K562 (cell line): ENCODE results near the gene NAA15. TPM values are rescaled to one million over a fixed set of nuclear protein-coding genes. Genes with fewer than 3 reads are reported as not detected.

Experiments
- ATAC-seq: fragments of 200-7000 bp; cut with Tn5 transposase; 3 replicates; pipeline ENCODE4 v1.9.1; 2020; ENCODE audit warnings: moderate library complexity
- BruUV-seq: library from RNA; stranded (reverse); fragments of 400-500 nt; replicated peaks from 2 replicates; lab custom pipeline; 2021; lab: Mats Ljungman, UMichigan
- CTCF ChIA-PET: fragments of 300-600 bp; formaldehyde crosslinking; extraction: SDS; loops from one replicate; lab custom pipeline; 2021; ENCODE audit warnings: low intra/inter-chr PET ratio; lab: Yijun Ruan, JAX
- POLR2A ChIA-PET: fragments of 300-600, 350-650 bp; sonication (Branson Sonifier 250); formaldehyde crosslinking; extraction: SDS; loops from one replicate; lab custom pipeline; 2021; ENCODE audit warnings: antibody characterized with exemption, inconsistent platforms; lab: Yijun Ruan, JAX
- DNase-seq, 4 experiments: peaks; one replicate each; pipeline versions ENCODE4 v3.0.0 to v3.0.0-alpha.2; 2011 to 2018; ENCODE audit warnings: low spot score in 3 of 4, mixed read lengths in 3 of 4; ENCODE audit errors: extremely low read depth in 1 of 4
- FAIRE-seq: peaks from 2 replicates; lab custom pipeline; 2011; peaks lifted over from hg19 to GRCh38; lab: Jason Lieb, UNC
- H2AFZ ChIP-seq: 2 replicates; pipeline ENCODE4 v1.6.0; 2011; ENCODE audit warnings: low read depth, low read length, control low read depth, inconsistent platforms
- H3K27ac ChIP-seq: fragments of 200-600 bp; 3 replicates; pipeline ENCODE4 v1.8.0; 2011; ENCODE audit warnings: low read depth, mild to moderate bottlenecking, control low read depth, inconsistent platforms, low read length, moderate library complexity, mixed read lengths; ENCODE audit errors: extremely low read depth
- H3K27me3 ChIP-seq, 2 experiments: fragments of 300-600 bp in 1 of 2; 2 replicates in 1 of 2; 3 replicates in 1 of 2; pipeline versions ENCODE4 v1.6.0 to v1.8.0; 2011; ENCODE audit warnings: inconsistent platforms in 2 of 2, low read length in 2 of 2, mild to moderate bottlenecking in 1 of 2, mixed read lengths in 1 of 2, moderate library complexity in 1 of 2; ENCODE audit not compliant: control insufficient read depth in 2 of 2, insufficient read depth in 2 of 2
- H3K36me3 ChIP-seq: fragments of 300-600 bp; 3 replicates; pipeline ENCODE4 v1.8.0; 2011; ENCODE audit warnings: mild to moderate bottlenecking, low read length, inconsistent platforms; ENCODE audit not compliant: control insufficient read depth, insufficient read depth
- H3K4me1 ChIP-seq, 2 experiments: fragments of 200-600 bp in 1 of 2; replicated peaks in 1 of 2; 2 replicates in 1 of 2; 3 replicates in 1 of 2; pipeline versions ENCODE4 v1.5.1 to v1.8.0; 2011; ENCODE audit warnings: inconsistent platforms in 2 of 2, low read length in 2 of 2, mild to moderate bottlenecking in 1 of 2, mixed read lengths in 1 of 2, moderate library complexity in 1 of 2; ENCODE audit not compliant: control insufficient read depth in 2 of 2, insufficient read depth in 2 of 2
- H3K4me2 ChIP-seq: 2 replicates; pipeline ENCODE4 v1.6.1; 2011; ENCODE audit warnings: low read length, control low read depth, inconsistent platforms, mixed read lengths; ENCODE audit not compliant: insufficient read depth
- H3K4me3 ChIP-seq: fragments of 200-600 bp; sonication (generic), shearing (Covaris generic); 2 replicates; pipeline ENCODE4 v1.5.1; 2016; ENCODE audit warnings: control low read depth, inconsistent platforms
- H3K79me2 ChIP-seq: fragments of 200-600 bp; 3 replicates; pipeline ENCODE4 v1.8.0; 2011; ENCODE audit warnings: low read length, inconsistent platforms; ENCODE audit not compliant: control insufficient read depth, insufficient read depth
- H3K9ac ChIP-seq, 2 experiments: 2 replicates each; pipeline versions ENCODE4 v1.6.0 to v1.6.1; 2011; ENCODE audit warnings: low read depth in 2 of 2, low read length in 2 of 2, control low read depth in 1 of 2, inconsistent platforms in 1 of 2, mild to moderate bottlenecking in 1 of 2, mixed read lengths in 1 of 2; ENCODE audit not compliant: insufficient read depth in 1 of 2
- H3K9me1 ChIP-seq: one replicate; pipeline ENCODE4 v1.6.0; 2011; ENCODE audit warnings: inconsistent platforms, mild to moderate bottlenecking, low read length, moderate library complexity; ENCODE audit not compliant: control insufficient read depth, insufficient read depth
- H3K9me3 ChIP-seq: replicated peaks from 2 replicates; pipeline ENCODE4 v1.5.1; 2011; ENCODE audit warnings: low read depth, low read length, inconsistent platforms; ENCODE audit not compliant: control insufficient read depth, insufficient read depth
- H4K20me1 ChIP-seq: replicated peaks from 2 replicates; pipeline ENCODE4 v1.6.1; 2011; ENCODE audit warnings: low read length, inconsistent platforms, mixed read lengths; ENCODE audit not compliant: control insufficient read depth, insufficient read depth
- CBX3 ChIP-seq, 2 experiments: IDR thresholded peaks; 1 replicate in 1 of 2; 2 replicates in 1 of 2; pipeline ENCODE4 v1.6.1; 2012; ENCODE audit warnings: inconsistent platforms in 2 of 2, low read length in 2 of 2, borderline replicate concordance in 1 of 2, control low read depth in 1 of 2
- DACH1 ChIP-seq: fragments of 450-650 bp; IDR thresholded peaks from 2 replicates; pipeline ENCODE4 v1.6.1; 2018; ENCODE audit not compliant: partially characterized antibody
- DDX20 ChIP-seq: fragments of 450-650 bp; IDR thresholded peaks from 2 replicates; pipeline ENCODE4 v1.6.1; 2016; ENCODE audit warnings: missing genetic modification characterization, low read depth, mild to moderate bottlenecking, missing compliant biosample characterization, moderate library complexity
- GATA2 ChIP-seq: sonication (generic); formaldehyde crosslinking; IDR thresholded peaks from 2 replicates; pipeline ENCODE4 v1.4.0; 2020; ENCODE audit warnings: mild to moderate bottlenecking, missing genetic modification reagents
- GTF2E2 ChIP-seq: fragments of 200-800 bp; sonication (Bioruptor generic); IDR thresholded peaks from 2 replicates; pipeline ENCODE4 v1.6.1; 2016; ENCODE audit warnings: missing genetic modification characterization, missing compliant biosample characterization
- HMGN3 ChIP-seq: IDR thresholded peaks from 2 replicates; pipeline ENCODE4 v1.6.1; 2011; ENCODE audit warnings: borderline replicate concordance, low read depth, mild to moderate bottlenecking, mixed read lengths, low read length; ENCODE audit not compliant: insufficient read length; ENCODE audit errors: extremely low read depth
- MEIS2 ChIP-seq: fragments of 450-650 bp; IDR thresholded peaks from 2 replicates; pipeline ENCODE4 v1.6.1; 2014; ENCODE audit warnings: mild to moderate bottlenecking; ENCODE audit not compliant: partially characterized antibody
- PCBP1 ChIP-seq: fragments of 200-400 bp; formaldehyde crosslinking; IDR thresholded peaks from 2 replicates; pipeline ENCODE4 v1.6.1; 2018; ENCODE audit warnings: mild to moderate bottlenecking, low read depth, low read length; ENCODE audit not compliant: poor library complexity, severe bottlenecking
- PHB ChIP-seq: fragments of 250-450 bp; sonication (Bioruptor Pico); IDR thresholded peaks from 2 replicates; pipeline ENCODE4 v1.5.0; 2021
- POLR2G ChIP-seq: fragments of 200-400 bp; formaldehyde crosslinking; IDR thresholded peaks from 2 replicates; pipeline ENCODE4 v1.6.1; 2017; ENCODE audit warnings: low read depth, mild to moderate bottlenecking, antibody characterized with exemption, low read length, moderate library complexity
- POLR3A ChIP-seq: IDR thresholded peaks from 2 replicates; pipeline ENCODE4 v1.6.1; 2011; ENCODE audit warnings: borderline replicate concordance, mild to moderate bottlenecking, moderate library complexity; ENCODE audit not compliant: insufficient read length, insufficient read depth; ENCODE audit errors: extremely low read depth
- PTBP1 ChIP-seq: fragments of 200-400 bp; formaldehyde crosslinking; IDR thresholded peaks from 2 replicates; pipeline ENCODE4 v1.6.1; 2017; ENCODE audit warnings: low read depth, low read length
- SIN3A ChIP-seq, 2 experiments: fragments of 150-350 bp in 1 of 2; IDR thresholded peaks; 2 replicates each; pipeline ENCODE4 v1.6.1; 2011 to 2016; ENCODE audit warnings: borderline replicate concordance in 2 of 2, low read depth in 2 of 2, low read length in 2 of 2, mild to moderate bottlenecking in 2 of 2, moderate library complexity in 2 of 2; ENCODE audit not compliant: control insufficient read depth in 1 of 2
- ZKSCAN3 ChIP-seq: fragments of 250-450 bp; sonication (Bioruptor Pico); IDR thresholded peaks from 2 replicates; pipeline ENCODE4 v1.4.0; 2020
- ZNF184 ChIP-seq: sonication (generic); formaldehyde crosslinking; IDR thresholded peaks from 2 replicates; pipeline ENCODE4 v1.5.0; 2020; ENCODE audit warnings: missing genetic modification reagents
- WGBS: fragments of 100-300 bp; shearing (Covaris generic); methylation state at CpG from one replicate; pipeline ENCODE4 v1.1.6; 2016; ENCODE audit warnings: low coverage, mixed read lengths; ENCODE audit not compliant: insufficient coverage; ENCODE audit errors: missing lambda C conversion rate; 5-methylcytosine and 5-hydroxymethylcytosine counted together
- in situ Hi-C: fragments of 300-500 bp; cut with MboI; formaldehyde crosslinking; loops from 4 replicates; pipeline ENCODE4 v1.15.0; 2018; ENCODE audit warnings: inconsistent platforms, mixed read lengths
- intact Hi-C: fragments of 100-400 bp; cut with micrococcal nuclease; formaldehyde crosslinking; loops from 2 replicates; pipeline ENCODE4 v1.14.2; 2022
- polyA plus RNA-seq, 8 experiments: library from polyadenylated mRNA; depleted of rRNA in 4 of 8; stranded (reverse) in 5 of 8; unstranded in 3 of 8; fragments of >200 nt; fragmentation: Nextera tagmentation in 2 of 8; fragmentation: Illumina TruSeq in 1 of 8; extraction: Ambion mirVana in 2 of 8; extraction: Trizol in 1 of 8; gene quantifications; 2 replicates each; pipeline versions ENCODE4 v1.2.1 to v1.2.3, GENCODE V29; 2011 to 2014; ENCODE audit warnings: inconsistent platforms in 1 of 8, missing spikeins in 1 of 8
- total RNA-seq, 7 experiments: library from RNA; depleted of rRNA in 6 of 7; stranded (reverse); fragments of >200 nt in 6 of 7; fragmentation: Illumina TruSeq in 2 of 7; extraction: Trizol in 2 of 7; gene quantifications; 2 replicates each; pipeline versions ENCODE4 v1.2.1 to v1.2.3, GENCODE V29; 2011 to 2021; ENCODE audit warnings: low replicate concordance in 1 of 7
- TF ChIP-seq, protein P1 (sequence below): sonication (generic); formaldehyde crosslinking; IDR thresholded peaks from 2 replicates; pipeline ENCODE4 v1.8.0; 2022; ENCODE audit warnings: mild to moderate bottlenecking, low read depth, missing genetic modification reagents

Gene NAA15
- total and polyA plus RNA-seq, 9 of the 15 experiments (the other 6 are each of a cell fraction or from before 2014, with no cell fraction given), result 37.8 to 117 (median 63.2) TPM

GRCh38 chr4:139275281-139275735 lies 26.0 kb upstream of the NAA15 start:
- Histone ChIP-seq H3K9ac (no peak overlapping the region), H3K27me3 (no peaks in the 10 kb centered on the region), H3K4me3 (no peak overlapping the region), H3K9me1 (no peaks in the 10 kb centered on the region), H4K20me1 (no peaks in the 10 kb centered on the region), H3K36me3 (no peaks in the 10 kb centered on the region), H3K79me2 (no peaks in the 10 kb centered on the region), H3K27ac (no peak overlapping the region), H3K4me1 (no peaks in the 10 kb centered on the region; a peak in 1 of 5 replicates), H2AFZ (no peak overlapping the region), H3K4me2 (no peak overlapping the region), H3K9me3 (no peaks in the 10 kb centered on the region)
- intact Hi-C loops, result no loop called here
- ATAC-seq (no peak), FAIRE-seq (no peak), DNase-seq (no peak)
- BruUV-seq, result no TSS peak
- peak; percentile 4 for TF ChIP-seq MEIS2
- TF ChIP-seq, protein P1, sequence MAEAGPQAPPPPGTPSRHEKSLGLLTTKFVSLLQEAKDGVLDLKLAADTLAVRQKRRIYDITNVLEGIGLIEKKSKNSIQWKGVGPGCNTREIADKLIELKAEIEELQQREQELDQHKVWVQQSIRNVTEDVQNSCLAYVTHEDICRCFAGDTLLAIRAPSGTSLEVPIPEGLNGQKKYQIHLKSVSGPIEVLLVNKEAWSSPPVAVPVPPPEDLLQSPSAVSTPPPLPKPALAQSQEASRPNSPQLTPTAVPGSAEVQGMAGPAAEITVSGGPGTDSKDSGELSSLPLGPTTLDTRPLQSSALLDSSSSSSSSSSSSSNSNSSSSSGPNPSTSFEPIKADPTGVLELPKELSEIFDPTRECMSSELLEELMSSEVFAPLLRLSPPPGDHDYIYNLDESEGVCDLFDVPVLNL (CRISPR knock-in tag), result no peak
- ChIA-PET POLR2A (interaction anchor here (0.7 to 1.3 kb wide), 3 partner anchors 11 to 12 kb away, joined by 3 to 5 read pairs (median 5); no protein-coding TSS in a partner anchor), CTCF (no interaction called here)
- WGBS, result 55% methylated on average over 4 of the region's 4 CpGs
- in situ Hi-C loops, result no loop called here

- no peak overlapping the region for H3K4me3 ChIP-seq
- H3K9me1 ChIP-seq, result no peaks in the 10 kb centered on the region
- 90% methylated on average over 15 of the region's 16 CpGs for WGBS
- no peaks in the 10 kb centered on the region for H3K27me3 ChIP-seq
- no peak overlapping the region for H2AFZ ChIP-seq
- no peaks in the 10 kb centered on the region; a peak in 1 of 5 replicates for H3K4me1 ChIP-seq
- no TSS peak for BruUV-seq
- no peaks in the 10 kb centered on the region for H3K79me2 ChIP-seq
- H3K4me2 ChIP-seq, result no peak overlapping the region
- H3K27ac ChIP-seq, result no peak overlapping the region
- ChIA-PET CTCF (no interaction called here), POLR2A (no interaction called here)
- in situ Hi-C loops, result no loop called here
- no peaks in the 10 kb centered on the region for H3K36me3 ChIP-seq
- H4K20me1 ChIP-seq, result no peaks in the 10 kb centered on the region
- DNase-seq (no peak), FAIRE-seq (no peak), ATAC-seq (no peak)
- H3K9me3 ChIP-seq, result no peaks in the 10 kb centered on the region
- no peak overlapping the region for H3K9ac ChIP-seq
- intact Hi-C loops, result no loop called here
- TF ChIP-seq GTF2E2 (tag) (no peak), POLR2G (no peak), HMGN3 (no peak), DDX20 (tag) (no peak), CBX3 (IDR thresholded peaks at IDR 0.05; ENCODE audit: borderline replicate concordance in 1 of 2, low read length in 2 of 2) (no peak), SIN3A (IDR thresholded peaks at IDR 0.05; ENCODE audit: borderline replicate concordance in 2 of 2, control insufficient read depth in 1 of 2, low read depth in 2 of 2, low read length in 2 of 2) (no peak), ZKSCAN3 (CRISPR knock-in tag) (no peak), DACH1 (no peak), PCBP1 (no peak), PTBP1 (no peak), ZNF184 (CRISPR knock-in tag) (no peak), PHB (CRISPR knock-in tag) (no peak), POLR3A (no peak), GATA2 (CRISPR knock-in tag) (no peak)
These were observed 22.8 kb upstream of the NAA15 start for GRCh38 chr4:139278485-139278884.
